Activated naive CD4-positive, alpha-beta T cell treated with anti-CD3 and anti-CD28 coated beads, Interleukin-2, amount 50 U/mL, for 72 hours (primary cell): ENCODE measurements around the gene OXNAD1. TPM values are rescaled to one million over a fixed set of nuclear protein-coding genes. Genes with fewer than 3 reads are reported as not detected.

Source experiments
- ATAC-seq, 2 donors: fragments of 150-1000 bp; cut with Tn5 transposase; 2 replicates each; pipeline ENCODE4 v1.10.0; 2021; ENCODE audit warnings: mild to moderate bottlenecking in 2 of 2, moderate library complexity in 2 of 2
- DNase-seq, 2 donors: peaks; one replicate each; pipeline ENCODE4 v3.0.0; 2021 to 2022; ENCODE audit warnings: low spot score in 2 of 2
- H3K27ac Mint-ChIP-seq, 2 donors: one replicate each; pipeline ENCODE4 v1.8.0; 2022; ENCODE audit warnings: mild to moderate bottlenecking in 2 of 2, mixed read lengths in 2 of 2
- H3K36me3 Mint-ChIP-seq, 2 donors: one replicate each; pipeline ENCODE4 v1.8.0; 2022; ENCODE audit warnings: mixed read lengths in 2 of 2
- H3K9me3 Mint-ChIP-seq, 2 donors: one replicate each; pipeline ENCODE4 v1.8.0; 2022; ENCODE audit warnings: mixed read lengths in 2 of 2
- total RNA-seq, 2 donors: library from RNA; stranded (reverse); gene quantifications; one replicate each; pipeline ENCODE4 v1.2.3, GENCODE V29; 2022

The OXNAD1 gene
- total RNA-seq, 2 donors from 2014 or later: 47.7 to 53.9 TPM

GRCh38 chr3:16323737-16324136, 58.7 kb downstream of the OXNAD1 start:
- Mint-ChIP-seq H3K27ac (peak overlapping the region; percentile 73 to 78), H3K9me3 (no peaks in the 10 kb centered on the region), H3K36me3 (peaks cover 14 to 37% of the 10 kb centered on the region in 2 donors)
- ATAC-seq (no peak), DNase-seq (no peak)

DNA sequence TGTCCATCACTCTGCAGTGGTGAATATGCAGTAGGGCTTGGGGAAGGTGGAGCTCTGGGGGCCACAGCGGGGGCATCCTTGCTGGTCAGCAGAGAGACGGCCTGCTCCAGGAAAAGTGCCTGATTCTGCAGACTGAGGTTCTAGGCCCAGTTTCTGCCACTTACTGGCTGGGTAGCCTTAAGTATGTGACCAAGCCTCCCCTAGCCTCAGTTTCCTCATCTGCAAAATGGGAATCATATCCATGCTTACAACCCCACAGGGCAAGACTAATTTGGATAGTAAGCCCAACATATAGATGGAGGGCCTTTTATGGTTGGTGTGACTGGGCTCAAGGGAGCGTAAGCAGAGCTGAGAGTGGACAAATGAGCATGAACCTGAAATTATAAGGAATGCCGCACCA, 60.8 kb downstream of the OXNAD1 start:
- Mint-ChIP-seq H3K36me3 (peaks cover 10 to 37% of the 10 kb centered on the region in 2 donors), H3K27ac (peak overlapping the region in 1 of 2 donors; percentile 85), H3K9me3 (no peaks in the 10 kb centered on the region)
- DNase-seq: no peak
- ATAC-seq: no peak

- Mint-ChIP-seq H3K36me3 (peaks cover 18 to 41% of the 10 kb centered on the region in 2 donors), H3K9me3 (peaks cover 5 to 6% of the 10 kb centered on the region in 2 donors), H3K27ac (peak overlapping the region; percentile 85 to 91)
- DNase-seq (no peak), ATAC-seq (no peak)
These were observed 61.8 kb downstream of the OXNAD1 start for GRCh38 chr3:16326724-16327349.

- Mint-ChIP-seq H3K36me3 (peaks cover 30 to 52% of the 10 kb centered on the region in 2 donors), H3K9me3 (peaks cover 9 to 16% of the 10 kb centered on the region in 2 donors), H3K27ac (peak overlapping the region; percentile 85 to 88)
- no peak for DNase-seq
- ATAC-seq: peak in 1 of 2 donors; percentile 4
These were observed 63.1 kb downstream of the OXNAD1 start for GRCh38 chr3:16328124-16328523.

GRCh38 chr3:16329036-16329825, 64.2 kb downstream of the OXNAD1 start:
- ATAC-seq (no peak), DNase-seq (no peak)
- peaks cover 30 to 62% of the 10 kb centered on the region in 2 donors for H3K36me3 Mint-ChIP-seq
- peak overlapping the region; percentile 84 to 85 for H3K27ac Mint-ChIP-seq
- H3K9me3 Mint-ChIP-seq: peaks cover 9 to 16% of the 10 kb centered on the region in 2 donors

DNA sequence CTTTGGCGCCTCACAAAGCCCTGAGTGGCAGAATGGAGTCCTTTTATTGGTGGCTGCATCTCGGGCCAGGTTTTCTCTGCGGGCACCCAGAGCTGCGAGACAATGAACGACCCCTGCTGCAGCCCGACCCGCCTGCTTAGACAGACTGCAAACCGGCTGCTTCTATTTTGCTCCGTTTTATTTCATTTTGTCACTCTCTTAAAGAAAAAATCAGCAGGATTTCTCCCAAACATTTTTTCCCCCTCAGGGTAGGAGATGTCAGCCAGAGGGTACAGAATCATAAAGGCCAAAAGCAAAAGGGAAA, 64.8 kb downstream of the OXNAD1 start:
- H3K27ac Mint-ChIP-seq: peak overlapping the region; percentile 84 to 85
- peaks cover 9 to 20% of the 10 kb centered on the region in 2 donors for H3K9me3 Mint-ChIP-seq
- DNase-seq (no peak), ATAC-seq (no peak)
- peaks cover 35 to 68% of the 10 kb centered on the region in 2 donors for H3K36me3 Mint-ChIP-seq

DNA sequence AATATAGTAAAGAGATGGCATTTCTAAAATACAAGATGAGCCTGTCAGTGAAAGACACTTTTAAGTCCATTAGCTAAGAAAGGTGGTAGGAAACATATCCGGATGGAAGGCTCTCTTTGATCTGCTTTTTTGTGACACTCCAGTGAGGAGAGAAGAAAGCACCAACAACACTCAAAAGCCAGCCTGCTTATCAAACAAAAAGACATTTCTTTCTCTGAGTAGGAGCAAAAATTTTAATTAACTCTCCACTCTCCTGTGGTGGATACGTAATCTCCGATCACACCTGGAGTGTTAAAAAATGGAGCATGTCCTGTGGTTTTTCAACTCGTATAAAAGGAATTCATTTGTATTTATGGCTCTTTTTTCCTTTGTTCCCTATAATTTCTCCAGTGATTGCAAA, 65.3 kb downstream of the OXNAD1 start:
- no peak for ATAC-seq
- peak overlapping the region; percentile 52 to 85 for H3K27ac Mint-ChIP-seq
- H3K36me3 Mint-ChIP-seq: peaks cover 41 to 74% of the 10 kb centered on the region in 2 donors
- peaks cover 9 to 21% of the 10 kb centered on the region in 2 donors for H3K9me3 Mint-ChIP-seq
- no peak for DNase-seq

GRCh38 chr3:16331319-16331883, 66.4 kb downstream of the OXNAD1 start:
- H3K9me3 Mint-ChIP-seq: peaks cover 9 to 21% of the 10 kb centered on the region in 2 donors
- ATAC-seq (no peak), DNase-seq (no peak)
- peak overlapping the region in 1 of 2 donors; percentile 25 for H3K27ac Mint-ChIP-seq
- H3K36me3 Mint-ChIP-seq: peaks cover 42 to 77% of the 10 kb centered on the region in 2 donors

- DNase-seq (no peak), ATAC-seq (no peak)
- peak overlapping the region in 1 of 2 donors; percentile 51 for H3K27ac Mint-ChIP-seq
- H3K9me3 Mint-ChIP-seq: peaks cover 9 to 21% of the 10 kb centered on the region in 2 donors
- peaks cover 42 to 79% of the 10 kb centered on the region in 2 donors for H3K36me3 Mint-ChIP-seq
These were observed 68.0 kb downstream of the OXNAD1 start for GRCh38 chr3:16332904-16333426.

- no peak for DNase-seq
- H3K27ac Mint-ChIP-seq: peak overlapping the region; percentile 79 to 96
These were observed 69.9 kb downstream of the OXNAD1 start for GRCh38 chr3:16334909-16335308.

GRCh38 chr3:16335333-16335732, 70.3 kb downstream of the OXNAD1 start:
- Mint-ChIP-seq H3K9me3 (peaks cover 9 to 21% of the 10 kb centered on the region in 2 donors), H3K36me3 (peaks cover 37 to 77% of the 10 kb centered on the region in 2 donors), H3K27ac (peak overlapping the region; percentile 79 to 96)
- DNase-seq: no peak
- ATAC-seq: no peak

More at GRCh38 chr3:16334909-16335308, 69.9 kb downstream of the OXNAD1 start:
- ATAC-seq: peak in 1 of 2 donors; percentile 21
- Mint-ChIP-seq H3K36me3 (peaks cover 41 to 78% of the 10 kb centered on the region in 2 donors), H3K9me3 (peaks cover 9 to 21% of the 10 kb centered on the region in 2 donors)

DNA sequence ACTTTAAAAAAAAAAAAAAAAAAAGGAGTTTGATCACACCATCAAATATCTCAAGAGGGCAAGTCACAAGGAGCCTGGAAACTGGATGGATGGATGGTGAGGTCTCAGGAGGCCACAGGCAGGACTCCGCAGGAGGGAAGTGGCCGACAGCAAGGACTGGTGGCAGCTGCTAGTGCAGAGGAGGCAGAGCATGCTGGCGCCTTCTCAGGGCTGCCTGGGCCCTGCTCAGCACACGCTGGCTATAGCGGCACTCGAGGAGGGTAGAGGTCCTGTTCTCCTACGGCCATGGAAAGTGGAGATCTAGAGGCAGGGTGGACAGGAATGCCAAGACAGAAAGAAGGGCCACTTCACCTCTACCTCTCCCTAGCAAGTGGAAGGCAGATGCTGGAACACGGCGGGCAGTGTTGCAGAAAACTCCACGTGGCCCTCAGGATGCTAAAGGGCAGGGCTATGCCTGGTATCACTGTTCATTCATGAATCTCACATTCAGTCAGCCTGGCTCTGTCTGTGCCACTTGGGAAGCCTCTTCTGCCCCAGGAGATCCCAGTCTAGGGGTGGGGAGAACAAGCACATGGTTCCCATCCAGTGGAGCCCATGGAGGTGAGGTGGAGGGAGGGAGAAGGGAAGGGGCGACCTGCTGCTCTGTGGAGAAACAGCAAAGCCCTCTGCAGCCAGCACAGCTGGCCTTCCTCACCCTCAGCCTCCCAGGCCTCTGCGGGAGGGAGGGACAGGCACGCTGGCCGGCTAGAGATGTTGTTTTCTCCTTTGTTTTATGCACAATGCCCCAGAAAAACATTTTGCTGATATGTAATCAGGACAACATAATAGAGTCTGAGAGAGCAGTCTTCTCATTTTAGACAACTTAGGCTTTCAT, 71.0 kb downstream of the OXNAD1 start:
- ATAC-seq: no peak
- Mint-ChIP-seq H3K27ac (peak overlapping the region; percentile 79 to 96), H3K36me3 (peaks cover 31 to 70% of the 10 kb centered on the region in 2 donors), H3K9me3 (peaks cover 9 to 21% of the 10 kb centered on the region in 2 donors)
- no peak for DNase-seq

DNA sequence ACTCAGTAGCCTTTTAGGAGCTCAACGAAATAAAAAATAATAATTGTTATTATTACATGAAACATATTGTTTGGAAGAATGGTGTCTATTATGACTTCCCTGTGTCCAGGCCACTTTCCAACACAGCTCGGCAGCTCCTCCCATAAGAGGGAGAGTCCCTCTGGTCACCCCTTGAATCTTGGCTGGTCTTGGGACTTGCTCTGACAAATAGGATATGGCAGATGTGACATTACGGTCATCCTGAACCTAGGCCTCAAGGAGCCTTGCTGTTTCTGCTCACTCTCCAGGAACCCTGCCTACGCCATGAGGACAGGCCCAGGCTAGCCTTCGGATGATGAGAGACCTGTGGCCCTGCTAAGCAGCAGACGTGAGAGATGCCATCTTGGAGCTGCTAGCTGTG, 71.8 kb downstream of the OXNAD1 start:
- ATAC-seq: no peak
- no peak for DNase-seq
- Mint-ChIP-seq H3K27ac (peak overlapping the region; percentile 77 to 96), H3K9me3 (peaks cover 4 to 14% of the 10 kb centered on the region in 2 donors), H3K36me3 (peaks cover 24 to 62% of the 10 kb centered on the region in 2 donors)

GRCh38 chr3:16337856-16338540, 73.0 kb downstream of the OXNAD1 start:
- DNase-seq (peak in 1 of 2 donors; percentile 69), ATAC-seq (peak; percentile 54 to 86)
- Mint-ChIP-seq H3K36me3 (peaks cover 12 to 55% of the 10 kb centered on the region in 2 donors), H3K27ac (peak overlapping the region; percentile 77 to 96), H3K9me3 (peaks cover 0 to 5% of the 10 kb centered on the region in 2 donors)

DNA sequence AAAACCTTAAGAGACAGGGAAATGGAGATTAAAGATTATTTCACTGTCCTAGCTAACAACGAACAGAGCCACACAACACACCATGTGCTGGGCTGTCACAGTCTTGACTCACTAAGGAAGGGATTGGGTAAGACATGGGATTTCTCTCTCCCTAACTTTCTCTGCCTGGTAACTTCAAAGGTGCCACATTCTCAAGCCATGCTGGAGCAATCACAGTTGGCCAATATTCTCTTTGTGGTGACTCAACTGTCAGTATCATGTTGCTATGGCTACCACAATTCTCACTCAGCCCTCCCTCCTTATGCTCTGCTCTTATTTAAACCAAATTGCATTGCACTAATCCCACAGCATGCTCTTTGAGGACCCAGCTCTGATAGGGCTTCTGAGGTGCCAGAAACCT, 74.0 kb downstream of the OXNAD1 start:
- H3K27ac Mint-ChIP-seq: peak overlapping the region; percentile 77 to 96

More for the DNA sequence above, 74.0 kb downstream of the OXNAD1 start:
- ATAC-seq: peak; percentile 70 to 73
- DNase-seq: no peak
- Mint-ChIP-seq H3K9me3 (peaks cover 5 to 11% of the 10 kb centered on the region in 2 donors), H3K36me3 (peaks cover 12 to 57% of the 10 kb centered on the region in 2 donors)
